OCI-LY7 (cell line): ENCODE results near the gene GLIS1. TPM values are rescaled to one million over a fixed set of nuclear protein-coding genes. Genes with fewer than 3 reads are reported as not detected.

Experiments
- BruUV-seq: library from RNA; stranded (reverse); fragments of 400-500 nt; replicated peaks from 2 replicates; lab custom pipeline; 2021; lab: Mats Ljungman, UMichigan
- CTCF ChIA-PET: fragments of 300-600 bp; sonication (Branson Sonifier 250); formaldehyde crosslinking; loops from one replicate; lab custom pipeline; 2022; ENCODE audit warnings: antibody characterized with exemption; ENCODE audit not compliant: unreplicated experiment; lab: Charles Lee
- POLR2A ChIA-PET: fragments of 300-600 bp; sonication (Branson Sonifier 250); formaldehyde crosslinking; loops from one replicate; lab custom pipeline; 2022; ENCODE audit warnings: antibody characterized with exemption; lab: Charles Lee
- DNase-seq: peaks from one replicate; pipeline ENCODE4 v3.0.0-alpha.2; 2015; ENCODE audit warnings: low spot score
- H2AFZ ChIP-seq: fragments of 200-600 bp; sonication (generic), shearing (Covaris generic); 2 replicates; pipeline ENCODE4 v1.6.1; 2014; ENCODE audit warnings: mild to moderate bottlenecking, antibody characterized with exemption, low read length, moderate library complexity
- H3K27ac ChIP-seq: fragments of 200-600 bp; sonication (generic); 2 replicates; pipeline ENCODE4 v1.5.1; 2014; ENCODE audit warnings: mixed run types, low read depth, mild to moderate bottlenecking, moderate library complexity, low read length, inconsistent platforms; ENCODE audit not compliant: poor library complexity, severe bottlenecking
- H3K36me3 ChIP-seq: fragments of 200-600 bp; sonication (generic); 2 replicates; pipeline ENCODE4 v1.6.1; 2014; ENCODE audit warnings: mild to moderate bottlenecking, antibody characterized with exemption, low read length, moderate library complexity, mixed read lengths; ENCODE audit not compliant: insufficient read depth
- H3K4me1 ChIP-seq: fragments of 200-600 bp; sonication (generic); 2 replicates; pipeline ENCODE4 v1.5.1; 2014; ENCODE audit warnings: mild to moderate bottlenecking, low read length; ENCODE audit not compliant: insufficient read depth, poor library complexity, severe bottlenecking
- H3K4me2 ChIP-seq: fragments of 200-600 bp; sonication (generic); 2 replicates; pipeline ENCODE4 v1.6.1; 2014; ENCODE audit warnings: mild to moderate bottlenecking, low read length
- H3K4me3 ChIP-seq: fragments of 200-600 bp; sonication (generic); 2 replicates; pipeline ENCODE4 v1.5.1; 2014; ENCODE audit warnings: mild to moderate bottlenecking, low read depth, low read length; ENCODE audit not compliant: poor library complexity, severe bottlenecking
- H3K79me2 ChIP-seq: fragments of 200-600 bp; sonication (generic); 2 replicates; pipeline ENCODE4 v1.6.1; 2016; ENCODE audit warnings: low read depth, mild to moderate bottlenecking, low read length, moderate library complexity, mixed read lengths; ENCODE audit not compliant: insufficient read depth
- H3K9me2 ChIP-seq: fragments of 200-600 bp; sonication (generic); 2 replicates; pipeline ENCODE4 v1.6.1; 2016; ENCODE audit warnings: mild to moderate bottlenecking, low read length, mixed read lengths; ENCODE audit not compliant: insufficient read depth
- H3K9me3 ChIP-seq: fragments of 200-600 bp; sonication (generic); 2 replicates; pipeline ENCODE4 v1.6.1; 2014; ENCODE audit warnings: mild to moderate bottlenecking, mixed run types, low read length, mixed read lengths
- H4K20me1 ChIP-seq: fragments of 200-600 bp; sonication (generic); 2 replicates; pipeline ENCODE4 v1.6.1; 2014; ENCODE audit warnings: mild to moderate bottlenecking, antibody characterized with exemption, low read length, moderate library complexity, mixed read lengths; ENCODE audit not compliant: insufficient read depth
- EZH2phosphoT487 ChIP-seq: fragments of 200-600 bp; sonication (generic); IDR thresholded peaks from 2 replicates; pipeline ENCODE4 v1.6.1; 2018; ENCODE audit warnings: low read depth, borderline replicate concordance, mild to moderate bottlenecking, mixed run types, antibody characterized with exemption, low read length, moderate library complexity, mixed read lengths
- intact Hi-C: fragments of 100-400 bp; cut with micrococcal nuclease; formaldehyde crosslinking; loops from one replicate; pipeline ENCODE4 v1.10.0; 2022; ENCODE audit not compliant: unreplicated experiment
- total RNA-seq, 2 experiments: library from RNA; depleted of rRNA in 1 of 2; stranded (reverse); fragments of >200 nt in 1 of 2; shearing (Covaris generic) in 1 of 2; gene quantifications; 2 replicates each; pipeline ENCODE4 v1.2.3, GENCODE V29; 2014 to 2022
- TF ChIP-seq, protein P1 (sequence below): fragments of 200-600 bp; sonication (generic); conservative IDR thresholded peaks from 2 replicates; pipeline ENCODE4 v1.5.1; 2014; ENCODE audit warnings: mild to moderate bottlenecking, antibody characterized with exemption, low read length, moderate library complexity, mixed read lengths

GLIS1 gene
- total RNA-seq, 2 experiments from 2014 or later: not detected

DNA sequence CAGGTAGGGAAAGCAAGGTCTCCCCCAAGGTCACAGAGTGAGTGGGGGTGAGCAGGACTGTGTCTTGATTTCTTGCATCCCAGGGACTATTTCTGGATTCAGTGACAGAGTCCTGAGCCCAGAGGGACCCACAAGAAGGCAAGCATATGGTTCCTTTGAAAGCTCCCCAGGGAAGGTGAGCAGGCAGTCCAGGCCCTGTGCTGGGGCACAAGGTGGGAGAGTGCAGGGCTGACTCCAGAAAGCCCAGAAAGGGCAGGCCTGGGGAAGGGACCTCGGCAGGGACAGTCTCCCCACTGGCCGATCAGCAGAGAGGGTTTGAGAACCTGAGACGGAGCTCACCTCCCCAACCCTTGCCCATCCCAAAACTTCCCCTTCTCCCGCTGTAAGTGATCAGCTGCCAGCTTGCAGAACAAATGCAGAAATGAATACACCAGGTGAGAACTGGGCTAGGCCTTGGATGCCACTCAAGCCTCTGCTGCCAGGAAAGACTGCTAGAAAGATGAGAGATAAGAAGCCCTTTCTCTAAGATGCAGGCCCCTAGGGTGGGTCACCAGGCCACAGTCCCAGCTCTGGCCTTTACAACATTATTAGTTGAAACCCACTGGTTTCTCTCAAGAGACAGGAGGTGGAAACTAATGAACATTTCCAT is 121.0 kb downstream of the GLIS1 start:
- POLR2A ChIA-PET: no interaction called here
- TF ChIP-seq EZH2phosphoT487: no peak
- TF ChIP-seq, protein P1, sequence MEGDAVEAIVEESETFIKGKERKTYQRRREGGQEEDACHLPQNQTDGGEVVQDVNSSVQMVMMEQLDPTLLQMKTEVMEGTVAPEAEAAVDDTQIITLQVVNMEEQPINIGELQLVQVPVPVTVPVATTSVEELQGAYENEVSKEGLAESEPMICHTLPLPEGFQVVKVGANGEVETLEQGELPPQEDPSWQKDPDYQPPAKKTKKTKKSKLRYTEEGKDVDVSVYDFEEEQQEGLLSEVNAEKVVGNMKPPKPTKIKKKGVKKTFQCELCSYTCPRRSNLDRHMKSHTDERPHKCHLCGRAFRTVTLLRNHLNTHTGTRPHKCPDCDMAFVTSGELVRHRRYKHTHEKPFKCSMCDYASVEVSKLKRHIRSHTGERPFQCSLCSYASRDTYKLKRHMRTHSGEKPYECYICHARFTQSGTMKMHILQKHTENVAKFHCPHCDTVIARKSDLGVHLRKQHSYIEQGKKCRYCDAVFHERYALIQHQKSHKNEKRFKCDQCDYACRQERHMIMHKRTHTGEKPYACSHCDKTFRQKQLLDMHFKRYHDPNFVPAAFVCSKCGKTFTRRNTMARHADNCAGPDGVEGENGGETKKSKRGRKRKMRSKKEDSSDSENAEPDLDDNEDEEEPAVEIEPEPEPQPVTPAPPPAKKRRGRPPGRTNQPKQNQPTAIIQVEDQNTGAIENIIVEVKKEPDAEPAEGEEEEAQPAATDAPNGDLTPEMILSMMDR: no peak
- Histone ChIP-seq H3K4me2 (no peak overlapping the region), H3K9me2 (no peaks in the 10 kb centered on the region), H4K20me1 (no peaks in the 10 kb centered on the region), H3K9me3 (no peaks in the 10 kb centered on the region), H3K36me3 (no peaks in the 10 kb centered on the region), H3K27ac (no peak overlapping the region), H3K4me1 (no peaks in the 10 kb centered on the region), H2AFZ (no peak overlapping the region), H3K79me2 (no peaks in the 10 kb centered on the region), H3K4me3 (no peak overlapping the region)
- no peak for DNase-seq
- BruUV-seq: no TSS peak
- intact Hi-C loops: no loop called here
- CTCF ChIA-PET: interaction anchor here (0.5 kb wide), 1 partner anchor 86 kb away, joined by 3 read pairs; no protein-coding TSS in a partner anchor

DNA sequence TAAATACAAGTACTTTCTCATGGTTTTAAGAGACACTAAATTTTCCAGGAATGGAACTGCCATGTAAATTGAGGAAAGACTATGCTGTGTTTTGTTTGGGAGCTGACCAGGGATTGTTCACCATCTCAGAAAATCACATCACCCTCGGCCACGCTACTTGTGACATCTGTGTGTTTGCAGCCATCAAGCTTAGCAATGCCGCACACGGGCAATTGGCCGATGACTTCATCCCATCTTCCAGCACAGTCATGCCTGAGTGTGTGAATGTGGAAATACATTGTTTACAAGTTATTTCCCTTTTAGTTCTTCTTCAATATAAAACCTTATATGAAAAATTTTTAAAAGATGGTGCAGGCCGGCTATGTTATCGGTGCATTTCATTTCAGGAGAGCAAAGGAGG is 121.6 kb downstream of the GLIS1 start:
- Histone ChIP-seq H3K4me2 (no peak overlapping the region), H3K27ac (no peak overlapping the region), H3K9me2 (no peaks in the 10 kb centered on the region), H3K79me2 (no peaks in the 10 kb centered on the region), H4K20me1 (no peaks in the 10 kb centered on the region), H3K36me3 (no peaks in the 10 kb centered on the region), H3K9me3 (no peaks in the 10 kb centered on the region), H2AFZ (no peak overlapping the region), H3K4me3 (no peak overlapping the region), H3K4me1 (no peaks in the 10 kb centered on the region)
- ChIA-PET POLR2A (no interaction called here), CTCF (interaction anchor here (0.5 kb wide), 1 partner anchor 86 kb away, joined by 3 read pairs; no protein-coding TSS in a partner anchor)
- BruUV-seq: no TSS peak
- DNase-seq: no peak
- TF ChIP-seq, protein P1: no peak
- no peak for TF ChIP-seq EZH2phosphoT487
- intact Hi-C loops: no loop called here

DNA sequence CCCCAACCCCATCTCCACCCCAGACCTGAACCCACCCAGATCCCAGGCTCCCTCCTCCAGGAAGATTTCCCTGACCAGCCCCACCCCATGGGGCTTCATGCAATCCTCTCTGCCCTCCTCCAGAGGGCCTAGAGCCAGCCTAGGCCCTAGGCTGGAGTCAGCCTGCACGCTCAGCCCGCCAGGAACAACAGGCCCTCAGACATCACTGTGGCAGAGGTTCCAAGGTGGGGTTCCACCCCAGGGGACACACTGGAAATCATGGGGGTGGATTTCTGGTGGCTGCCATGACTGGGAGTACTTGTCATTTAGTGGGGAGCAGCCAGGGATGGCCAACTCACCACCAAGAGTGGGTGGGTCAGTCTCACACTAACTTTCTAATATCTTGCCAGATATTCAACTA is 122.0 kb downstream of the GLIS1 start:
- Histone ChIP-seq H3K4me1 (no peaks in the 10 kb centered on the region), H3K9me2 (no peaks in the 10 kb centered on the region), H3K4me2 (no peak overlapping the region), H3K9me3 (no peaks in the 10 kb centered on the region), H2AFZ (no peak overlapping the region), H4K20me1 (no peaks in the 10 kb centered on the region), H3K27ac (no peak overlapping the region), H3K4me3 (no peak overlapping the region), H3K36me3 (no peaks in the 10 kb centered on the region), H3K79me2 (no peaks in the 10 kb centered on the region)
- CTCF ChIA-PET: no interaction called here
- TF ChIP-seq, protein P1: no peak
- no peak for TF ChIP-seq EZH2phosphoT487
- POLR2A ChIA-PET: no interaction called here
- DNase-seq: no peak
- intact Hi-C loops: no loop called here
- BruUV-seq: no TSS peak
